ENCODE measurements around the gene RAD50.

The RAD50 gene

DNA sequence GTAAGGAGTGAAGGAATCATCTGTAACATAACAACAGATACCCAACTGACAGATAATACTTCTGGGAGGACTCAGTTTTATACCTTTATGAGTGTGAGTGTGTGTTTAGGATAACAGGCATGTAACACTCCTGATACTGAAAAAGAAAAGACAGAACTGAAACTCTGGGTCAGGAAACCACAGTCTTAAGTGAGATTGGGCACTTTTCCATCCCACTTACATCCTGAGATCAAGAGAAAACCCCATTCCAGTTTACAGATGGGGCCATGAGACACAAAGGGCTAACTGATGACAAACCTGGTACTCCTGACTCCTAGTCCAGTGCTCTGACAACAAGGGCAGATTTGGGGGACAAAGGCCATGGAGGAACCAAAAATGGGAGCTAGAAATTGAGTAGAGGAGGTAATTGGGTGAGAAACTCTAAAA is 31.5 kb upstream of the RAD50 start:
- Histone ChIP-seq H3K4me2 (peak overlapping the region; percentile 50), H2AFZ (ENCODE audit: low read depth) (no peak overlapping the region), H3K9ac (no peak overlapping the region), H3K27me3 (ENCODE audit: insufficient read depth, low read depth) (no peaks in the 10 kb centered on the region), H3K27ac (peak overlapping the region; percentile 63), H3K4me1 (ENCODE audit: low read depth, poor library complexity, severe bottlenecking) (peaks cover 84% of the 10 kb centered on the region), H4K20me1 (ENCODE audit: insufficient read depth) (no peaks in the 10 kb centered on the region), H3K4me3 (IDR thresholded peaks at IDR 0.05; ENCODE audit: insufficient read depth, low read depth, low read length) (no peak overlapping the region), H3K79me2 (ENCODE audit: insufficient read depth, low read depth) (no peaks in the 10 kb centered on the region), H3K36me3 (ENCODE audit: insufficient read depth) (no peaks in the 10 kb centered on the region)
- TF ChIP-seq, protein P1, sequence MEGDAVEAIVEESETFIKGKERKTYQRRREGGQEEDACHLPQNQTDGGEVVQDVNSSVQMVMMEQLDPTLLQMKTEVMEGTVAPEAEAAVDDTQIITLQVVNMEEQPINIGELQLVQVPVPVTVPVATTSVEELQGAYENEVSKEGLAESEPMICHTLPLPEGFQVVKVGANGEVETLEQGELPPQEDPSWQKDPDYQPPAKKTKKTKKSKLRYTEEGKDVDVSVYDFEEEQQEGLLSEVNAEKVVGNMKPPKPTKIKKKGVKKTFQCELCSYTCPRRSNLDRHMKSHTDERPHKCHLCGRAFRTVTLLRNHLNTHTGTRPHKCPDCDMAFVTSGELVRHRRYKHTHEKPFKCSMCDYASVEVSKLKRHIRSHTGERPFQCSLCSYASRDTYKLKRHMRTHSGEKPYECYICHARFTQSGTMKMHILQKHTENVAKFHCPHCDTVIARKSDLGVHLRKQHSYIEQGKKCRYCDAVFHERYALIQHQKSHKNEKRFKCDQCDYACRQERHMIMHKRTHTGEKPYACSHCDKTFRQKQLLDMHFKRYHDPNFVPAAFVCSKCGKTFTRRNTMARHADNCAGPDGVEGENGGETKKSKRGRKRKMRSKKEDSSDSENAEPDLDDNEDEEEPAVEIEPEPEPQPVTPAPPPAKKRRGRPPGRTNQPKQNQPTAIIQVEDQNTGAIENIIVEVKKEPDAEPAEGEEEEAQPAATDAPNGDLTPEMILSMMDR (conservative IDR thresholded peaks at IDR 0.05; ENCODE audit: low read depth, low read length), result no peak

DNA sequence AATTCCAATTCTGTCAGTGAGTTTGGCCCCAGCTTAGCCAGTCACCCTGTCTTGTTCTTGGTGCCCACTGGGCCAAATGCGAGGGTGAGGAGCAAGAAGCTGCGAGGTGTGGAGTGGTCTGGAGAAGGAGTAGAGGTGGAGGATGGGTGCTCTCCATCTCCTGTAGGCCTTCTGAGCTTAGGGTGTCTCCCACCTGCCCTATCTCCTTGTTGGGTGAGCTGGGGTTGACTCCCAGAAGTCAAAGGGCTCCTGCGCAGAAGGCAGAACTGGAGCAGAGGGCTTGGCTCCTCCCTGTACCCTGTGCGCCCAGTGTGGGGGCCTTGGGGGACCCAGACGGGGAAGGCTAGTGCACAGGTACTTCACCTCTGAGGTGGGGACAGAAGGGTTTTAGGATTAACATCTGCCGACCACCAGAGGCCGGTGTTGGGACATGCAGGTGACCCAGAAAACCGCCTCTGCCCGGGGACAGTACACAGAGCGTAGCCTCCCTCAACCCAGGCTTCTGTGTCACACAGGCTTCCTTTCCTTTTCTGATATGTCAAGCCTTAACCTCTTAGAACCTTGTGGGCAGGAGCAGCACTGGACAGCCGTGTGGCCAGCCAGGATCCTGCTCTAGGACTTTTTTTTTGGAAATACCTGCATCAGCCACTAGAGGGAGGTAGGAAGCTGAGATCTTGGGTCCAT is 30.3 kb upstream of the RAD50 start:
- peak overlapping the region; percentile 35; the same call in 1 of the 2 replicates for H2AFZ ChIP-seq (ENCODE audit: low read depth)
- no peaks in the 10 kb centered on the region for H4K20me1 ChIP-seq (ENCODE audit: insufficient read depth)
- H3K4me3 ChIP-seq (IDR thresholded peaks at IDR 0.05; ENCODE audit: insufficient read depth, low read depth, low read length), result no peak overlapping the region
- no peaks in the 10 kb centered on the region for H3K36me3 ChIP-seq (ENCODE audit: insufficient read depth)
- no peak overlapping the region for H3K9ac ChIP-seq
- H3K79me2 ChIP-seq (ENCODE audit: insufficient read depth, low read depth), result no peaks in the 10 kb centered on the region
- peak overlapping the region; percentile 50 for H3K4me2 ChIP-seq
- no peak overlapping the region for H3K27ac ChIP-seq
- H3K27me3 ChIP-seq (ENCODE audit: insufficient read depth, low read depth), result no peaks in the 10 kb centered on the region
- TF ChIP-seq, protein P1 (conservative IDR thresholded peaks at IDR 0.05; ENCODE audit: low read depth, low read length), result peak; percentile 97
- H3K4me1 ChIP-seq (ENCODE audit: low read depth, poor library complexity, severe bottlenecking), result peaks cover 73% of the 10 kb centered on the region

DNA sequence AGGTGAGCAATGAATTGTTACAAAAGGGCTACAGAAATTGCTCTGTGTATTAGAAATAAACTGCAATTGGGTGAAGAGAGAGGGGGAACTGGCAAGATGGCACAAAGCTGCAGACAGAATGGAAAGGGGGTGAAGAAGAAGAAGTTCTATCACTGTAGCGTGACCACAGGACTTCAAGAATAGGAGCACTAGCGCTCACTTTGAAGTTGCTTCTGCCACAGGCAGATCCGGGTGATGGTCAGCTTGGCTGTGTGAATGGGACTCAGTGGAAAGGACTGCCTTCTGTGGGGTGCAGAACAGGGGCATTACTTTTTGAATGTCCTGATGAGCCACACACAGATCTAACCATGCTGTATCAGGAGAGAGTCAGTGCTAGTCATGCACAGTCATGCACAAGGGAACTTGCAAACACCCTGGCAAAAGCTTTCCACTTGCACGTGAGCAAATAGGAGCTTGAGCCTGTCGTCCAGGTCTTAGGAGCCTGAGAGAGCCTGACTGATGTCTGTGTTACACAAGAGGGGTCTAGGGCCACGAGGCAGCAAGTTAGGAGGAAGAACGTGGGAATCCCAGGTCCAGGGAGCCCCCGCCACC is 29.7 kb upstream of the RAD50 start:
- peaks cover 69% of the 10 kb centered on the region for H3K4me1 ChIP-seq (ENCODE audit: low read depth, poor library complexity, severe bottlenecking)
- no peak overlapping the region for H3K9ac ChIP-seq
- peak overlapping the region; percentile 50 for H3K4me2 ChIP-seq
- no peaks in the 10 kb centered on the region for H3K27me3 ChIP-seq (ENCODE audit: insufficient read depth, low read depth)
- no peaks in the 10 kb centered on the region for H3K79me2 ChIP-seq (ENCODE audit: insufficient read depth, low read depth)
- H3K27ac ChIP-seq, result no peak overlapping the region
- no peak overlapping the region for H3K4me3 ChIP-seq (IDR thresholded peaks at IDR 0.05; ENCODE audit: insufficient read depth, low read depth, low read length)
- H2AFZ ChIP-seq (ENCODE audit: low read depth), result 0 out of 2 replicates have a peak overlapping the region, but pooled peaks have one; percentile 35
- H3K36me3 ChIP-seq (ENCODE audit: insufficient read depth), result no peaks in the 10 kb centered on the region
- TF ChIP-seq, protein P1 (conservative IDR thresholded peaks at IDR 0.05; ENCODE audit: low read depth, low read length), result peak; percentile 30
- no peaks in the 10 kb centered on the region for H4K20me1 ChIP-seq (ENCODE audit: insufficient read depth)

DNA sequence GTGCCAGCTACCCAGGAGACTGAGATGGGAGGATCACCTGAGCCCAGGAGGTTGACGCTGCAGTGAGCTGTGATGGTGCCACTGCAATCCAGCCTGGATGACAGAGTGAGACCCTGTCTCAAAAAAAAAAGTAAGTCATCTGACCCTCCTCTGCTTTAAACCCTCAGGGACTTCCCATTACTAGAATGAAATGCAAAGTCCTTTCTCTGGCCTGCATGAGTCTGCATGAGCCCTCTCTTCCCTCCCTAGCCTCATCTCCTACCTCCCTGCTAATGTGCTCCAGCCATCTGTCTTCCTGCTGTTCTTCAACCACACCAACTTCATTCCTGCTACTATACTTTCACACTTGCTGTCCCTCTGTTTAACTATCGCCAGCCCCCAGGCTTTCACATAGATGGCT is 28.8 kb upstream of the RAD50 start:
- no peak overlapping the region for H3K9ac ChIP-seq
- H2AFZ ChIP-seq (ENCODE audit: low read depth), result no peak overlapping the region
- H3K27me3 ChIP-seq (ENCODE audit: insufficient read depth, low read depth), result no peaks in the 10 kb centered on the region
- no peaks in the 10 kb centered on the region for H4K20me1 ChIP-seq (ENCODE audit: insufficient read depth)
- no peak overlapping the region for H3K27ac ChIP-seq
- H3K79me2 ChIP-seq (ENCODE audit: insufficient read depth, low read depth), result no peaks in the 10 kb centered on the region
- no peaks in the 10 kb centered on the region for H3K36me3 ChIP-seq (ENCODE audit: insufficient read depth)
- H3K4me1 ChIP-seq (ENCODE audit: low read depth, poor library complexity, severe bottlenecking), result peaks cover 62% of the 10 kb centered on the region
- TF ChIP-seq, protein P1 (conservative IDR thresholded peaks at IDR 0.05; ENCODE audit: low read depth, low read length), result no peak
- H3K4me2 ChIP-seq, result no peak overlapping the region
- no peak overlapping the region for H3K4me3 ChIP-seq (IDR thresholded peaks at IDR 0.05; ENCODE audit: insufficient read depth, low read depth, low read length)
